Spleen (tissue), 7 donors: ENCODE data around the gene GSTA2.
"Not testable (repeated sequence)": the region's sequence is repeated elsewhere in the genome, so short reads cannot be mapped to it uniquely, and the experiment has no call there.

Experiments
- CTCF ChIP-seq, 11 experiments: fragments of 200-600 bp in 7 of 11; fragments of 450-650 bp in 4 of 11; sonication (generic) in 4 of 11; IDR thresholded peaks in 8 of 11; conservative IDR thresholded peaks in 3 of 11; 1 replicate in 7 of 11; 2 replicates in 4 of 11; pipeline versions ENCODE4 v1.4.0 to v1.8.0; 2016 to 2021; ENCODE audit warnings: antibody characterized with exemption in 11 of 11, inconsistent platforms in 4 of 11, mild to moderate bottlenecking in 1 of 11
- POLR2A ChIP-seq, 3 donors: fragments of 450-650 bp; IDR thresholded peaks; one replicate each; pipeline ENCODE4 v1.5.1; 2017; ENCODE audit warnings: antibody characterized with exemption in 3 of 3, mild to moderate bottlenecking in 1 of 3
- POLR2AphosphoS5 ChIP-seq, 3 donors: sonication (generic); formaldehyde crosslinking; IDR thresholded peaks; one replicate each; pipeline ENCODE4 v1.5.1; 2017; ENCODE audit warnings: antibody characterized with exemption in 3 of 3
- donor health status: DM: no; HTN: no; CAD: no; lungs with moderate emphysema.
- donor health status: DM: no; HTN: no; CAD: no.
- donor health status: DM: no; HTN: no; CAD: no.

DNA sequence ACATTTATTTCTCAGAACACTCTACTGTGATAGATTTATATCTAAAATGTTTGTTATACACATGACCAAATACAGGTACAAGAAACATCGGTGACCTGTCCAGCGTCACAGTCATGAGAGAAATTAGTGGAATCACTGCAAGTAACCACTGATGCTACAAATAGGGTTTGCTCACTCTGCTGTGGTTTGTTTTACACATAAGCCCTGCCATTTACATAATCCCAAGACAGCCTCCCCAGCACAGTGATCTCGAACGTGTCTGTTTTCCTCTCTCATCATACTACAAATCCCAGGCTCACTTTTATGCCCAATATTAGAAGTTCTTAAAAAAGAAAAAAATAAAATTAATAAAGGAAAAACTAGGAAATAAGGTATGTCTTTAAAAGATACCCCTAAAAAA lies 46.5 kb upstream of the GSTA2 start:
- TF ChIP-seq CTCF (IDR thresholded peaks at IDR 0.05 in 8 of 11, conservative IDR thresholded peaks at IDR 0.05 in 3 of 11); POLR2A (IDR thresholded peaks at IDR 0.05); POLR2AphosphoS5 (IDR thresholded peaks at IDR 0.05): not testable (repeated sequence)
